ENCODE measurements around the gene VTN. TPM values are rescaled to one million over a fixed set of nuclear protein-coding genes. Genes with fewer than 3 reads are reported as not detected.

Gene VTN
- total and polyA plus RNA-seq, 11 donors, result 16.9 to 120 (median 65.3) TPM

DNA sequence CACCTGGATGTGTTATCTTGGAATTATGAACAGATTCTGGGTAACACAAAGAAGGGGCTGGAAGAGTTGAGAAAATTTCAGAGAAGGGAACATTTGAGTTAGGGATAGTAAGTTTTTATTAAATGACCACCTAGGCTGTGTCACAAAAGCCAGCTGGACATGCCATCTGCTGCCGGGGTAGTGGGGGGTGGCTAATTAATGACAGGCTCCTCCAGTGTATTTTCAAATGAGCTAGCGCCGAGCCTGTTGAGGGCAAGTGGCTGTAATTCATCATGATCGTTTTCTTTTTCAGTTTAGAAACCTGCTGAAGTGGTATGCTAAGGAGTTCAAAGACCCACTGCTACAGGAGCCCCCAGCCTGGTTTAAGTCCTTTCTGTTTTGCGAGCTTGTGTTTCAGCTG, 44.9 kb downstream of the VTN start:
- TF ChIP-seq, protein P1, sequence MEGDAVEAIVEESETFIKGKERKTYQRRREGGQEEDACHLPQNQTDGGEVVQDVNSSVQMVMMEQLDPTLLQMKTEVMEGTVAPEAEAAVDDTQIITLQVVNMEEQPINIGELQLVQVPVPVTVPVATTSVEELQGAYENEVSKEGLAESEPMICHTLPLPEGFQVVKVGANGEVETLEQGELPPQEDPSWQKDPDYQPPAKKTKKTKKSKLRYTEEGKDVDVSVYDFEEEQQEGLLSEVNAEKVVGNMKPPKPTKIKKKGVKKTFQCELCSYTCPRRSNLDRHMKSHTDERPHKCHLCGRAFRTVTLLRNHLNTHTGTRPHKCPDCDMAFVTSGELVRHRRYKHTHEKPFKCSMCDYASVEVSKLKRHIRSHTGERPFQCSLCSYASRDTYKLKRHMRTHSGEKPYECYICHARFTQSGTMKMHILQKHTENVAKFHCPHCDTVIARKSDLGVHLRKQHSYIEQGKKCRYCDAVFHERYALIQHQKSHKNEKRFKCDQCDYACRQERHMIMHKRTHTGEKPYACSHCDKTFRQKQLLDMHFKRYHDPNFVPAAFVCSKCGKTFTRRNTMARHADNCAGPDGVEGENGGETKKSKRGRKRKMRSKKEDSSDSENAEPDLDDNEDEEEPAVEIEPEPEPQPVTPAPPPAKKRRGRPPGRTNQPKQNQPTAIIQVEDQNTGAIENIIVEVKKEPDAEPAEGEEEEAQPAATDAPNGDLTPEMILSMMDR (IDR thresholded peaks at IDR 0.05), result no peak
- no peak for TF ChIP-seq POLR2A (IDR thresholded peaks at IDR 0.05)
- DNase-seq (no peak), ATAC-seq (no peak)
- H3K36me3 ChIP-seq, result peaks cover 0 to 38% (median 33%) of the 10 kb centered on the region in 9 donors
- no peaks in the 10 kb centered on the region for H3K9me3 ChIP-seq
- no peaks in the 10 kb centered on the region for H3K27me3 ChIP-seq
- H3K4me1 ChIP-seq, result peaks cover 0 to 5% (median 0%) of the 10 kb centered on the region in 12 donors
- no peak overlapping the region for H3K4me3 ChIP-seq
- no peak overlapping the region for H3K27ac ChIP-seq
- WGBS, 4 donors, result 82 to 92% (median 87%) methylated on average over 5 of the region's 5 CpGs
- intact Hi-C loops (cut with DNase I), result no loop called here

DNA sequence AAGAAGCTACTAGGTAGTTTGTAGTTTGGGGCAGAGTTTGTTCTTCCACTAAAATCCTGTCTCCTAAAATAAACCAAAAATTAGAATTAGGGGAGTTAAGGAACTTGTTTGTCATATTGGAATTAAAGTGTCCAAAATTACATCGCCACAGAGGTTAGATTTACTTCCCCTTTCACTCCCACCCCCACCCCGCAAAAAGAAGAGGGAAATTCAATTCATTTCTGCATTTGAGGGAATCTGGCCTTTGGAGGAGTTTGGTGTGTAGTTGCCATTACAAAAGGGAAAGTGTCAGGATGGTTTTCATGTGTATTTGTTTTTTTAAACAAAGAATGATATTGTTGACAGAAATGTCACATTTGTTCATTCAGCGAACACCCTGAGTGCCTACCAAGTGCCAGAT, 45.3 kb downstream of the VTN start:
- H3K27ac ChIP-seq, result no peak overlapping the region
- H3K9me3 ChIP-seq, result no peaks in the 10 kb centered on the region
- H3K27me3 ChIP-seq, result no peaks in the 10 kb centered on the region
- no peak for ATAC-seq
- intact Hi-C loops (cut with DNase I), result no loop called here
- peaks cover 0 to 9% (median 2%) of the 10 kb centered on the region in 12 donors for H3K4me1 ChIP-seq
- WGBS, 4 donors, result 87 to 95% (median 92%) methylated on average over 3 of the region's 3 CpGs
- no peak overlapping the region for H3K4me3 ChIP-seq
- TF ChIP-seq, protein P1 (IDR thresholded peaks at IDR 0.05), result no peak
- TF ChIP-seq POLR2A (IDR thresholded peaks at IDR 0.05), result no peak
- H3K36me3 ChIP-seq, result peaks cover 0 to 33% (median 29%) of the 10 kb centered on the region in 9 donors
- DNase-seq, result no peak

DNA sequence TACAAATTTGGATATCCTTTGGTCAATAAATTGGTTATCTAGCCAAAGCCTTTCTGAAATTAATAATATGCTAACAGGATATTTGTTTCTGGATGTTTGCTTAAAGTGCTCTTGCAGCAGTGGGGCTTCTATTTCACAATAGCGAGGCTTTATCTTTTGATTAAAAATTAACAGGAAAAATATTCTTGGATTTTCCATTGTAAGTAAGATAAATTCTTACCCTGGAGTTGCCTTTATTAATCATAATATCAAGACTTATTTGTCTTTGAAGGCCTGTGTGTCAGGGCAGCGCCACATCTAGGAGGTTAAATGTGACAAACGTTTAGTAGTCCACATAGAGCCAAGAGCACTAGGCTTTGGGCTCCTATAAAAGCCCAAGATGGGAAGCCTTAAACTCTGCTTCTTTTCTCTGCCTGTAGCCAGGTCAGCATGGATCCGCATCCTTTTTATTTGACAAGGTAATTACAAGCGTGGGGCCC, 45.8 kb downstream of the VTN start:
- no peaks in the 10 kb centered on the region for H3K9me3 ChIP-seq
- H3K4me1 ChIP-seq, result peaks cover 0 to 14% (median 7%) of the 10 kb centered on the region in 12 donors
- no peak overlapping the region for H3K4me3 ChIP-seq
- peaks cover 0 to 29% (median 24%) of the 10 kb centered on the region in 9 donors for H3K36me3 ChIP-seq
- no peak for DNase-seq
- ATAC-seq, result no peak
- intact Hi-C loops (cut with DNase I), result no loop called here
- WGBS, 4 donors, result 85 to 92% (median 89%) methylated on average over 5 of the region's 5 CpGs
- no peaks in the 10 kb centered on the region for H3K27me3 ChIP-seq
- TF ChIP-seq POLR2A (IDR thresholded peaks at IDR 0.05), result no peak
- no peak overlapping the region for H3K27ac ChIP-seq

DNA sequence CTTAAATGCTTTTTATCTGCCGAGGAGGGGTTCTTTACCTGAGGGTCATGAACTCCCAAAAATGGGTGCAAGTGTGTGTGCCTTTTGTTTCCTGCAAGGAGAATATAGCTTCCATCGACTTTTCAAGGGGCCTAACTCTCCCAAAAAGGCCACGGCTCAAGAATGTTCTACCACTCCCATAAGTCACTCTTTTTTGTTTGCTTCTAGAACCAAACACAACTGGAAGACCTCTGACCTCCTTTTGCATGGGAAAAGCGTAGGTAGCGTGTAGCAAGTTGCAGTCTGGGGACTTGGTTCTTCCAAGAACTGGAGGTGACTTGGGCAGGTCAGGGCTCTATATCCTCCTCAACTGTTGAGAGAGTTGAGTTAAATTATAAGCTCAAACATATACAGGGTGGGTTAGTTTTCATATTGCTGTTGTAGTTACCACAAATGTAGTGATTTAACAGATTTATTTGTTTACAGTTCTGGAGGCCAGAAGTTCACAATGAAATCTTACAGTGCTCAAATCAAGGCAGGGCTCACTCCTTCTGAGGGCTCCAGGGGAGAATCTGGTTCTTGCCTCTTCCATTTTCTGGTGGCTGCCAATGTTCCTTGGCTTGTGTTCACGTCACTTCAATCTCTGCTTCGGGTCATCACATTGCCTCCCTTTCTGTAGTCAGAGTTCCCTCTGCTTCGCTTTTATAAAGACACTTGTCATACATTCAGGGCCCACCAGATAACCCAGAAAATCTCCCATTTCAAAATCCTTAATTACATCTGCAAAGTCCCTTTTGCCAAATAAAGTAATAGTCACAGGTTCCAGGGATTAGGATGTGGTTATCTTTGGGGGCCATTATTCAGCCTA, 49.7 kb downstream of the VTN start:
- no peaks in the 10 kb centered on the region for H3K9me3 ChIP-seq
- DNase-seq, result no peak
- no peak for ATAC-seq
- 71 to 79% (median 77%) methylated on average over 8 of the region's 8 CpGs for WGBS, 4 donors
- no peak overlapping the region for H3K27ac ChIP-seq
- H3K4me3 ChIP-seq, result peak overlapping the region in 1 of 12 donors; percentile 71
- no peaks in the 10 kb centered on the region for H3K27me3 ChIP-seq
- TF ChIP-seq POLR2A (IDR thresholded peaks at IDR 0.05), result no peak
- TF ChIP-seq, protein P1 (IDR thresholded peaks at IDR 0.05), result no peak
- H3K36me3 ChIP-seq, result no peaks in the 10 kb centered on the region
- H3K4me1 ChIP-seq, result peaks cover 0 to 22% (median 15%) of the 10 kb centered on the region in 12 donors
- intact Hi-C loops (cut with DNase I), result no loop called here
